Measurements from ENCODE around the gene OR6C65.

OR6C65 gene

DNA sequence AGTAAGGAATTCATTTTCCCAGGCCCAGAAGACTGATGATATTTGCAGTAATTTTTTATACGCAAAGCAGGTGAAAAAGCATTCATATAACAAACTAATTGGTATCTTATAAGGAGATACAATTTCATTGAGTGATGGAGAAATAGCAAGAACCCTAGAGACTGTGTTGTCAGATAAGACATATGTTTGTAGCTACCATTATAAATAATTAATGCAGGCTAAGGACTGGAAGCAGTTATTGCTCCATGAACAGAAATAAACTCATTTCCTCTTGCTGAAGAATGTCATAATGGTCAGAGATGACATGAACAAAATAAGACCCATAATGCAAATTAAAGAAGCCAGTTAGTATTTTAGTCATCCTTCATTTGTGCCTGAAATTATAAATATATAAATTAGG, 45.0 kb downstream of the OR6C65 start:
- H3K4me2 ChIP-seq (ENCODE audit: insufficient read depth, low read length, poor library complexity, severe bottlenecking): no peak overlapping the region
- no peak overlapping the region for H3K9ac ChIP-seq (ENCODE audit: low read depth, low read length, poor library complexity)
- no peak overlapping the region for H3K27ac ChIP-seq (replicated peaks; ENCODE audit: low read length)
- no peak overlapping the region for H3K23ac ChIP-seq (ENCODE audit: low read depth, low read length, poor library complexity)
- H2BK12ac ChIP-seq (ENCODE audit: low read length): no peak overlapping the region
- no peaks in the 10 kb centered on the region for H3K4me1 ChIP-seq (ENCODE audit: control insufficient read depth in 2 of 2, insufficient read depth in 1 of 2, low read depth in 1 of 2, low read length in 2 of 2)
- no peak overlapping the region for H2BK5ac ChIP-seq (ENCODE audit: low read length)
- no peak overlapping the region for H3K18ac ChIP-seq (ENCODE audit: low read length)
- no peaks in the 10 kb centered on the region for H3K36me3 ChIP-seq (replicated peaks in 1 of 2; ENCODE audit: control insufficient read depth in 2 of 2, insufficient read depth in 2 of 2, low read length in 2 of 2)
- no peak for DNase-seq (ENCODE audit: low spot score)
- H3K4me3 ChIP-seq (ENCODE audit: low read length in 2 of 2): no peak overlapping the region
- H4K8ac ChIP-seq (ENCODE audit: low read depth, low read length): no peak overlapping the region
- no peaks in the 10 kb centered on the region for H3K79me1 ChIP-seq (ENCODE audit: low read depth, low read length)
- no peaks in the 10 kb centered on the region for H3K27me3 ChIP-seq (ENCODE audit: control insufficient read depth in 3 of 3, insufficient read depth in 3 of 3, low read depth in 1 of 3, low read length in 3 of 3)
- H4K91ac ChIP-seq (ENCODE audit: low read depth, low read length, poor library complexity): no peak overlapping the region
- no peak overlapping the region for H2AFZ ChIP-seq (ENCODE audit: low read length)
- no peaks in the 10 kb centered on the region for H3K9me3 ChIP-seq (replicated peaks in 1 of 2; ENCODE audit: control insufficient read depth in 2 of 2, insufficient read depth in 1 of 2, low read depth in 1 of 2, low read length in 2 of 2)
- no CpG with 5 or more reads among the region's 1 CpG for WGBS, 2 donors (ENCODE audit: extremely low coverage in 2 of 2, insufficient read length in 2 of 2, insufficient replicate concordance in 1 of 2)
- H3K14ac ChIP-seq (ENCODE audit: low read length): no peak overlapping the region
- H2BK120ac ChIP-seq (ENCODE audit: low read depth, low read length): no peak overlapping the region
- no peak overlapping the region for H3K4ac ChIP-seq (ENCODE audit: low read length)
- H2BK15ac ChIP-seq (ENCODE audit: low read length): no peak overlapping the region
- no peak overlapping the region for H2AK5ac ChIP-seq (ENCODE audit: low read depth, low read length)

DNA sequence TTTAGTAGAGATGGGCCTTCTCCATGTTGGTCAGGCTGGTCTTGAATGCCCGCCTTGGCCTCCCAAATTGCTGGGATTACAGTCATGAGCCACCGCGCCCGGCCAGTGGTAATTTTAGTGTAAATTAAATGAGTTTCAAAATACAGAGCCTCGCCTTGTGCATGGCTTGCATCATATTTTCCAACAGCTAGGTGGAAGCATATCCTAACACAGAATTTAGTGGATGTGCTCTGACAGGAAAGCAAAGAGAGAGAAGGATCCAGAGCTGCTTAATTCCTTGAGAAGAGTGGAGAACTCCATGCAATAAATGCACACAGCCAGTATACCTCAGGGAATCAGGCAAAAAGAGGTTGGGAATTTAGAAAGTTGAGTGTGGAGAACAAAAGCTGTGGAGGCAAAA, 46.0 kb downstream of the OR6C65 start:
- Histone ChIP-seq H3K23ac (ENCODE audit: low read depth, low read length, poor library complexity) (no peak overlapping the region), H3K18ac (ENCODE audit: low read length) (no peak overlapping the region), H2AK5ac (ENCODE audit: low read depth, low read length) (no peak overlapping the region), H2BK12ac (ENCODE audit: low read length) (no peak overlapping the region), H3K36me3 (replicated peaks in 1 of 2; ENCODE audit: control insufficient read depth in 2 of 2, insufficient read depth in 2 of 2, low read length in 2 of 2) (no peaks in the 10 kb centered on the region), H3K4me3 (ENCODE audit: low read length in 2 of 2) (no peak overlapping the region), H4K8ac (ENCODE audit: low read depth, low read length) (no peak overlapping the region), H3K4ac (ENCODE audit: low read length) (no peak overlapping the region), H3K79me1 (ENCODE audit: low read depth, low read length) (no peaks in the 10 kb centered on the region), H3K9ac (ENCODE audit: low read depth, low read length, poor library complexity) (no peak overlapping the region), H2BK120ac (ENCODE audit: low read depth, low read length) (no peak overlapping the region), H3K14ac (ENCODE audit: low read length) (no peak overlapping the region), H3K27ac (replicated peaks; ENCODE audit: low read length) (no peak overlapping the region), H2AFZ (ENCODE audit: low read length) (no peak overlapping the region), H3K27me3 (ENCODE audit: control insufficient read depth in 3 of 3, insufficient read depth in 3 of 3, low read depth in 1 of 3, low read length in 3 of 3) (no peaks in the 10 kb centered on the region), H2BK5ac (ENCODE audit: low read length) (no peak overlapping the region), H2BK15ac (ENCODE audit: low read length) (no peak overlapping the region), H3K9me3 (replicated peaks in 1 of 2; ENCODE audit: control insufficient read depth in 2 of 2, insufficient read depth in 1 of 2, low read depth in 1 of 2, low read length in 2 of 2) (no peaks in the 10 kb centered on the region), H3K4me1 (ENCODE audit: control insufficient read depth in 2 of 2, insufficient read depth in 1 of 2, low read depth in 1 of 2, low read length in 2 of 2) (no peaks in the 10 kb centered on the region), H3K4me2 (ENCODE audit: insufficient read depth, low read length, poor library complexity, severe bottlenecking) (no peak overlapping the region), H4K91ac (ENCODE audit: low read depth, low read length, poor library complexity) (no peak overlapping the region)
- DNase-seq (ENCODE audit: low spot score): no peak
- no CpG with 5 or more reads among the region's 5 CpGs for WGBS, 2 donors (ENCODE audit: extremely low coverage in 2 of 2, insufficient read length in 2 of 2, insufficient replicate concordance in 1 of 2)

DNA sequence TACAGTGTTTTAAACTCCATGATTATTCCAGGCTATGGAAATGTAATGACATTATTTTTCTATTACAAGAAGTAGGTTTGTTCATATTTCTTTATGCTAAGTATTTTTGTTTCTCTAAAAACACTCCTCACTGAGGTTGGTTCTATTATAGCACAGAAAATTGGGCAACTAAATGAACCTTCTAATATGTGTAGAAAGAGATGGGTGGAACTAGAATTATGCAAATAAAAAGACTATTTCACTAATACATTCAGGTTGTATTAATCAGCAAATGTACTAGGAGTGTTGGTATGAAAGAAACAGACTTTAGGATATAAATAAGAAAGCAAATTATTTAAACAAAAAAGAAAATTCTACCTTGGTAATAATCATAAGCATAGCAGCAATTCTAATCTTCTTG, 48.5 kb downstream of the OR6C65 start:
- no peak overlapping the region for H2BK120ac ChIP-seq (ENCODE audit: low read depth, low read length)
- no peaks in the 10 kb centered on the region for H3K79me1 ChIP-seq (ENCODE audit: low read depth, low read length)

More for the DNA sequence above, 48.5 kb downstream of the OR6C65 start:
- no peak overlapping the region for H3K27ac ChIP-seq (replicated peaks; ENCODE audit: low read length)
- no peak for DNase-seq (ENCODE audit: low spot score)
- H2BK12ac ChIP-seq (ENCODE audit: low read length): no peak overlapping the region
- no peaks in the 10 kb centered on the region for H3K27me3 ChIP-seq (ENCODE audit: control insufficient read depth in 3 of 3, insufficient read depth in 3 of 3, low read depth in 1 of 3, low read length in 3 of 3)
- H3K23ac ChIP-seq (ENCODE audit: low read depth, low read length, poor library complexity): no peak overlapping the region
- H4K8ac ChIP-seq (ENCODE audit: low read depth, low read length): no peak overlapping the region
- H3K4me3 ChIP-seq (ENCODE audit: low read length in 2 of 2): no peak overlapping the region
- no peak overlapping the region for H3K14ac ChIP-seq (ENCODE audit: low read length)
- H2AFZ ChIP-seq (ENCODE audit: low read length): no peak overlapping the region
- no peak overlapping the region for H3K9ac ChIP-seq (ENCODE audit: low read depth, low read length, poor library complexity)
- no peak overlapping the region for H2AK5ac ChIP-seq (ENCODE audit: low read depth, low read length)
- no peak overlapping the region for H3K4me2 ChIP-seq (ENCODE audit: insufficient read depth, low read length, poor library complexity, severe bottlenecking)
- no peak overlapping the region for H4K91ac ChIP-seq (ENCODE audit: low read depth, low read length, poor library complexity)
- H3K9me3 ChIP-seq (replicated peaks in 1 of 2; ENCODE audit: control insufficient read depth in 2 of 2, insufficient read depth in 1 of 2, low read depth in 1 of 2, low read length in 2 of 2): no peaks in the 10 kb centered on the region
- H3K4ac ChIP-seq (ENCODE audit: low read length): no peak overlapping the region
- no peaks in the 10 kb centered on the region for H3K36me3 ChIP-seq (replicated peaks in 1 of 2; ENCODE audit: control insufficient read depth in 2 of 2, insufficient read depth in 2 of 2, low read length in 2 of 2)
- no peak overlapping the region for H2BK5ac ChIP-seq (ENCODE audit: low read length)
- H2BK15ac ChIP-seq (ENCODE audit: low read length): no peak overlapping the region
- H3K4me1 ChIP-seq (ENCODE audit: control insufficient read depth in 2 of 2, insufficient read depth in 1 of 2, low read depth in 1 of 2, low read length in 2 of 2): no peaks in the 10 kb centered on the region
- no peak overlapping the region for H3K18ac ChIP-seq (ENCODE audit: low read length)

Data from neuronal stem cell (in vitro differentiated cells).